Ovary (tissue), 3 donors: ENCODE measurements around the gene ST7.

Experiments
- POLR2A ChIP-seq: fragments of 450-650 bp; IDR thresholded peaks from one replicate; pipeline ENCODE4 v1.6.1; 2017; ENCODE audit warnings: antibody characterized with exemption, mild to moderate bottlenecking, moderate library complexity
- TF ChIP-seq, protein P1 (sequence below), 3 donors: fragments of 450-650 bp in 2 of 3; fragments of 200-600 bp in 1 of 3; IDR thresholded peaks; one replicate each; pipeline versions ENCODE4 v1.5.1 to v1.8.0; 2016 to 2022; ENCODE audit warnings: antibody characterized with exemption in 3 of 3, mild to moderate bottlenecking in 1 of 3
- donor health status: DM: no; HTN: no; CAD: no.

DNA sequence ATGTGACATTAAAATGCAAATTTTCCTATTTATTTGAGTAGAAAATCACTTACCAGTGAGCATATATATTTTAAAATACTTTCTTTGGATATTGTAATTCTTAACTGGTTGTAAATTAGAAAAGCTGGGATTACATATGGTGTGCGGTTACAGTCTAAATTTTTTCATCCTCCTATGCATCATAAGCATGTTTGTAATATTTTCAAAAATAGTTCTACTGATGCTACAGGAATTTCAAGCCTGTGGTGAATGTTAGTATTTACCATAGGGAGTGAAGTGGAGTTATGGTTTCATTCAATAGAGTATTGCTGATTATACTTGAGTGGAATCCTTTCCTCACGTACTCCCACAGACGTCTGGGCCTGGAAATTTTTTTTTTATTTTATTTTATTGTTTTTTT lies 34.6 kb upstream of the ST7 start:
- TF ChIP-seq, protein P1, sequence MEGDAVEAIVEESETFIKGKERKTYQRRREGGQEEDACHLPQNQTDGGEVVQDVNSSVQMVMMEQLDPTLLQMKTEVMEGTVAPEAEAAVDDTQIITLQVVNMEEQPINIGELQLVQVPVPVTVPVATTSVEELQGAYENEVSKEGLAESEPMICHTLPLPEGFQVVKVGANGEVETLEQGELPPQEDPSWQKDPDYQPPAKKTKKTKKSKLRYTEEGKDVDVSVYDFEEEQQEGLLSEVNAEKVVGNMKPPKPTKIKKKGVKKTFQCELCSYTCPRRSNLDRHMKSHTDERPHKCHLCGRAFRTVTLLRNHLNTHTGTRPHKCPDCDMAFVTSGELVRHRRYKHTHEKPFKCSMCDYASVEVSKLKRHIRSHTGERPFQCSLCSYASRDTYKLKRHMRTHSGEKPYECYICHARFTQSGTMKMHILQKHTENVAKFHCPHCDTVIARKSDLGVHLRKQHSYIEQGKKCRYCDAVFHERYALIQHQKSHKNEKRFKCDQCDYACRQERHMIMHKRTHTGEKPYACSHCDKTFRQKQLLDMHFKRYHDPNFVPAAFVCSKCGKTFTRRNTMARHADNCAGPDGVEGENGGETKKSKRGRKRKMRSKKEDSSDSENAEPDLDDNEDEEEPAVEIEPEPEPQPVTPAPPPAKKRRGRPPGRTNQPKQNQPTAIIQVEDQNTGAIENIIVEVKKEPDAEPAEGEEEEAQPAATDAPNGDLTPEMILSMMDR (IDR thresholded peaks at IDR 0.05) = no peak
- no peak for TF ChIP-seq POLR2A
